SK-N-SH (cell line): ENCODE results near the gene ABCC10. TPM values are rescaled to one million over a fixed set of nuclear protein-coding genes. Genes with fewer than 3 reads are reported as not detected.

Experiments used
- CTCF ChIA-PET: fragments of 300-600, 350-600 bp; formaldehyde crosslinking; extraction: SDS; loops from one replicate; lab custom pipeline; 2021; lab: Yijun Ruan, JAX
- POLR2A ChIA-PET: fragments of 350-600 bp; sonication (Branson Sonifier 250); formaldehyde crosslinking; extraction: SDS; loops from one replicate; lab custom pipeline; 2020; ENCODE audit warnings: antibody characterized with exemption, inconsistent platforms; lab: Yijun Ruan, JAX
- DNase-seq: peaks from one replicate; pipeline ENCODE4 v3.0.0; 2012
- H2AFZ ChIP-seq: fragments of 200-600 bp; sonication (generic); 2 replicates; pipeline ENCODE4 v1.8.1; 2016; ENCODE audit warnings: antibody characterized with exemption, mild to moderate bottlenecking, low read depth
- H3F3A ChIP-seq: fragments of 200-600 bp; sonication (generic); replicated peaks from 2 replicates; pipeline ENCODE3; 2016; ENCODE audit warnings: antibody characterized with exemption, mild to moderate bottlenecking; ENCODE audit not compliant: insufficient read depth
- H3K27ac ChIP-seq, 2 experiments: fragments of 200-500 bp in 1 of 2; fragments of 200-600 bp in 1 of 2; sonication (Bioruptor generic) in 1 of 2; sonication (generic), shearing (Covaris generic) in 1 of 2; 2 replicates each; pipeline versions ENCODE4 v1.5.1 to v1.6.1; 2014 to 2016; ENCODE audit warnings: low read depth in 2 of 2, inconsistent platforms in 1 of 2, low read length in 1 of 2, mild to moderate bottlenecking in 1 of 2, mixed read lengths in 1 of 2
- H3K27me3 ChIP-seq: fragments of 200-600 bp; sonication (generic), shearing (Covaris generic); 2 replicates; pipeline ENCODE4 v1.6.1; 2016; ENCODE audit warnings: mixed run types; ENCODE audit not compliant: insufficient read depth
- H3K36me3 ChIP-seq, 2 experiments: fragments of 200-500 bp in 1 of 2; fragments of 200-600 bp in 1 of 2; sonication (Bioruptor generic) in 1 of 2; sonication (generic) in 1 of 2; replicated peaks in 1 of 2; 2 replicates each; pipeline versions ENCODE3 to v1.5.1; 2014 to 2016; ENCODE audit warnings: low read length in 1 of 2, mild to moderate bottlenecking in 1 of 2; ENCODE audit not compliant: insufficient read depth in 2 of 2, control insufficient read depth in 1 of 2
- H3K4me1 ChIP-seq, 2 experiments: fragments of 200-500 bp in 1 of 2; fragments of 200-600 bp in 1 of 2; sonication (Bioruptor generic) in 1 of 2; sonication (generic), shearing (Covaris generic) in 1 of 2; 2 replicates each; pipeline versions ENCODE4 v1.5.1 to v1.6.1; 2014 to 2016; ENCODE audit warnings: low read depth in 1 of 2, low read length in 1 of 2, mixed run types in 1 of 2; ENCODE audit not compliant: insufficient read depth in 2 of 2, control insufficient read depth in 1 of 2
- H3K4me2 ChIP-seq: fragments of 200-600 bp; sonication (generic), shearing (Covaris generic); 2 replicates; pipeline ENCODE4 v1.6.1; 2017; ENCODE audit warnings: mixed run types
- H3K4me3 ChIP-seq, 2 experiments: fragments of 200-500 bp in 1 of 2; fragments of 200-600 bp in 1 of 2; sonication (Bioruptor generic) in 1 of 2; sonication (generic), shearing (Covaris generic) in 1 of 2; 2 replicates each; pipeline versions ENCODE4 v1.5.1 to v1.8.1; 2014 to 2016; ENCODE audit warnings: low read depth in 2 of 2, inconsistent platforms in 1 of 2, low read length in 1 of 2, mild to moderate bottlenecking in 1 of 2, mixed read lengths in 1 of 2, moderate library complexity in 1 of 2
- H3K79me2 ChIP-seq: fragments of 200-600 bp; sonication (generic); 2 replicates; pipeline ENCODE4 v1.8.1; 2017; ENCODE audit warnings: mild to moderate bottlenecking; ENCODE audit not compliant: insufficient read depth
- H3K9ac ChIP-seq: fragments of 200-600 bp; sonication (generic); 2 replicates; pipeline ENCODE4 v1.6.1; 2017; ENCODE audit warnings: mixed run types
- H3K9me2 ChIP-seq: fragments of 200-600 bp; sonication (generic); 2 replicates; pipeline ENCODE4 v1.6.1; 2017; ENCODE audit warnings: mixed run types
- H3K9me3 ChIP-seq: fragments of 200-600 bp; sonication (generic); 2 replicates; pipeline ENCODE4 v1.6.1; 2017; ENCODE audit warnings: mixed run types, mild to moderate bottlenecking, moderate library complexity
- H4K20me1 ChIP-seq: fragments of 200-600 bp; sonication (generic); 2 replicates; pipeline ENCODE4 v1.6.1; 2017; ENCODE audit warnings: mild to moderate bottlenecking, mixed run types; ENCODE audit not compliant: insufficient read depth
- CHD2 ChIP-seq: fragments of 150-350 bp; IDR thresholded peaks from 2 replicates; pipeline ENCODE4 v1.6.1; 2018; ENCODE audit warnings: low read length; ENCODE audit not compliant: partially characterized antibody
- EP300 ChIP-seq, 2 experiments: IDR thresholded peaks; 2 replicates each; pipeline versions ENCODE4 v1.4.0 to v1.6.1; 2012; ENCODE audit warnings: borderline replicate concordance in 1 of 2, low read depth in 1 of 2, low read length in 1 of 2
- FOXJ3 ChIP-seq: sonication (generic); formaldehyde crosslinking; IDR thresholded peaks from 2 replicates; pipeline ENCODE4 v1.5.1; 2020; ENCODE audit warnings: mild to moderate bottlenecking, missing genetic modification reagents
- FOXM1 ChIP-seq: IDR thresholded peaks from 2 replicates; pipeline ENCODE4 v1.4.0; 2012; ENCODE audit warnings: low read depth, mild to moderate bottlenecking
- GABPA ChIP-seq: IDR thresholded peaks from 2 replicates; pipeline ENCODE4 v1.4.0; 2012; ENCODE audit warnings: low read depth, mild to moderate bottlenecking
- IRF3 ChIP-seq: fragments of 150-350 bp; IDR thresholded peaks from 2 replicates; pipeline ENCODE4 v1.6.1; 2016; ENCODE audit warnings: mild to moderate bottlenecking, low read depth, low read length
- MXI1 ChIP-seq: IDR thresholded peaks from 2 replicates; pipeline ENCODE4 v1.6.1; 2012; ENCODE audit warnings: mild to moderate bottlenecking, low read depth, low read length, improper control_type of control experiment
- RCOR1 ChIP-seq: fragments of 150-350 bp; IDR thresholded peaks from 2 replicates; pipeline ENCODE4 v1.6.1; 2017; ENCODE audit warnings: antibody characterized with exemption, low read length
- SIN3A ChIP-seq: IDR thresholded peaks from 2 replicates; pipeline ENCODE4 v1.6.1; 2012; ENCODE audit warnings: low read depth, mild to moderate bottlenecking, low read length, moderate library complexity, borderline replicate concordance
- SMC3 ChIP-seq: IDR thresholded peaks from 2 replicates; pipeline ENCODE4 v1.6.1; 2012; ENCODE audit warnings: low read depth, low read length, improper control_type of control experiment
- TAF1 ChIP-seq: IDR thresholded peaks from 2 replicates; pipeline ENCODE4 v1.6.1; 2012; ENCODE audit warnings: low read depth, mild to moderate bottlenecking, low read length, moderate library complexity, borderline replicate concordance
- TCF12 ChIP-seq: IDR thresholded peaks from 2 replicates; pipeline ENCODE4 v1.4.0; 2012
- TEAD4 ChIP-seq: IDR thresholded peaks from 2 replicates; pipeline ENCODE4 v1.4.0; 2012; ENCODE audit warnings: mild to moderate bottlenecking, borderline replicate concordance; ENCODE audit not compliant: insufficient read depth
- YY1 ChIP-seq: IDR thresholded peaks from 2 replicates; pipeline ENCODE4 v1.4.0; 2012; ENCODE audit warnings: low read depth, mild to moderate bottlenecking
- WGBS: methylation state at CpG from one replicate; pipeline ENCODE4 v1.1.6; 2017; ENCODE audit warnings: low lambda C conversion rate; 5-methylcytosine and 5-hydroxymethylcytosine counted together
- polyA plus RNA-seq, 3 experiments: library from polyadenylated mRNA; depleted of rRNA; stranded (reverse); fragments of >200 nt; gene quantifications; 2 replicates each; pipeline ENCODE4 v1.2.3, GENCODE V29; 2012
- TF ChIP-seq, protein P1 (sequence below): fragments of 150-350 bp; IDR thresholded peaks from 2 replicates; pipeline ENCODE4 v1.6.1; 2017; ENCODE audit warnings: antibody characterized with exemption, low read length, low read depth, borderline replicate concordance
- TF ChIP-seq, protein P2 (sequence below): fragments of 200-600 bp; sonication (generic); IDR thresholded peaks from 2 replicates; pipeline ENCODE4 v1.6.1; 2017; ENCODE audit warnings: antibody characterized with exemption, mild to moderate bottlenecking, moderate library complexity
- TF ChIP-seq, protein P3 (sequence below): IDR thresholded peaks from 2 replicates; pipeline ENCODE4 v1.4.0; 2012; ENCODE audit warnings: low read depth, borderline replicate concordance
- TF ChIP-seq, protein P4 (sequence below): IDR thresholded peaks from 2 replicates; pipeline ENCODE4 v1.4.0; 2012; ENCODE audit warnings: low read depth, borderline replicate concordance

The ABCC10 gene
- polyA plus RNA-seq, 1 of the 3 experiments (the other 2 are of a cell fraction), result 28.3 TPM

- Histone ChIP-seq H3K9me2 (no peaks in the 10 kb centered on the region), H3K9me3 (no peaks in the 10 kb centered on the region), H3K36me3 (no peaks in the 10 kb centered on the region), H3K79me2 (peaks cover 43% of the 10 kb centered on the region), H3K4me1 (peaks cover 24 to 27% of the 10 kb centered on the region in 2 experiments), H3K9ac (no peak overlapping the region), H3K27ac (no peak overlapping the region; a peak in 1 of 4 replicates), H4K20me1 (peaks cover 35% of the 10 kb centered on the region; the same call in 1 of the 2 replicates), H3K4me3 (no peak overlapping the region), H3K4me2 (no peak overlapping the region)
- ChIA-PET CTCF (interaction anchor here (1.4 to 22.4 kb wide), 4 partner anchors 16 to 104 kb away, joined by 4 to 382 read pairs (median 108); partner anchors contain the start of genes DLK2 and LRRC73), POLR2A (interaction anchor here (1.7 to 2.0 kb wide), 2 partner anchors 34 to 46 kb away, joined by 5 read pairs; no protein-coding TSS in a partner anchor)
- DNase-seq, result no peak
- no peak for TF ChIP-seq YY1
- TF ChIP-seq SMC3, result no peak
- TF ChIP-seq IRF3, result no peak
- TF ChIP-seq TEAD4, result no peak
- no peak for TF ChIP-seq GABPA
- TF ChIP-seq FOXJ3 (CRISPR knock-in tag), result no peak
- no peak for TF ChIP-seq EP300 (IDR thresholded peaks at IDR 0.05; ENCODE audit: borderline replicate concordance in 1 of 2, low read depth in 1 of 2, low read length in 1 of 2)
- TF ChIP-seq, protein P1, sequence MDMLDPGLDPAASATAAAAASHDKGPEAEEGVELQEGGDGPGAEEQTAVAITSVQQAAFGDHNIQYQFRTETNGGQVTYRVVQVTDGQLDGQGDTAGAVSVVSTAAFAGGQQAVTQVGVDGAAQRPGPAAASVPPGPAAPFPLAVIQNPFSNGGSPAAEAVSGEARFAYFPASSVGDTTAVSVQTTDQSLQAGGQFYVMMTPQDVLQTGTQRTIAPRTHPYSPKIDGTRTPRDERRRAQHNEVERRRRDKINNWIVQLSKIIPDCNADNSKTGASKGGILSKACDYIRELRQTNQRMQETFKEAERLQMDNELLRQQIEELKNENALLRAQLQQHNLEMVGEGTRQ, result no peak
- no peak for TF ChIP-seq CHD2
- TF ChIP-seq, all 33 proteins: peak for 0
- Histone ChIP-seq H3F3A (no peaks in the 10 kb centered on the region), H2AFZ (no peak overlapping the region), H3K27me3 (no peaks in the 10 kb centered on the region)
- 94% methylated on average over 4 of the region's 6 CpGs for WGBS
Measured at GRCh38 chr6:43490523-43490939, 63.2 kb downstream of the ABCC10 start.

DNA sequence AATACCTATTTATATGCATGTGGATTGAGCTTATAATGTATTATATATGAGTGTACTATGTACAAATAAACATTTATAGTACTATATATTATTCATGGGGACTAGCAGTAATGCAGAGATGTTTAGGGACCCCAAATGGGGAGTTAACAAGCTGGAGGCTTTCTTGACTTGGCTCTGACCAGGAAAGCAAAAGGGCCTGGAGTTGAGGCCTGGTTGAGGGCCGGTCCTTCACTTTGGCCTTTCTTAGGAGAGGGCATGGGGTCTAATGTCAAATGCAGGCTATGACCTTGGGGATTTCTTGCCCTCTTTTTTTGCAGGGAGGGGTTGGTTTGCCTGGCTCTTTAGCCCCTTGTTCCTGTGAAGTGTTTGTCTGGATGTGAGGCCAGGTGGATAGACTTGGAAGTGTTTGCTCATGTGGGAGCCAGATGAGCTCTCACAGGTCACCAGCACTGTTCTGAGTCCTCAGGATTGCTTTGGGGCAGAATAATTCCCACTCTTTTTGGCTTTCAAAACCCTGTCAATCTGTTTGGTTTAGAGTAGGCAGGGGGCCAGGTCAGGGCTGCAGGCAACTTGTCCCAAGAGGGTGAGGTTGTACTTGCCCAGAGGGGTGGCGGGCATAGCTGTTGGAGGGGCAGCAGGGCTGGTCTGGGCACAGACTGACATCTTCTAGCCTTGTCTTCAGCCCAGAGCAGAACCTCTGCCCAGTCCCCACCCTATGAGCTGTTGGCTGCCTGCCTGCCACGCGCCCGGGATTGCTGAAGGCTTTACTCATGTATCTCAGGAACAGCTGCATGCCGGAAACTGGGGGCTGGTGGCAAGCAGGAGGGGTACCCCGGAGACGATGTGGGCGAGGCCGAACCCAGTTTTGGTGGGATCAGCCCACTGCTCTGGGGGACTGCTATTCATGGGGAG lies 64.7 kb downstream of the ABCC10 start:
- POLR2A ChIA-PET, result interaction anchor here (1.3 to 2.1 kb wide), 2 partner anchors 15 kb away, joined by 4 to 8 read pairs; partner anchors contain the start of gene TJAP1
- Histone ChIP-seq H3K27me3 (no peaks in the 10 kb centered on the region), H3K9ac (no peak overlapping the region), H2AFZ (no peak overlapping the region), H4K20me1 (peaks cover 35% of the 10 kb centered on the region; the same call in 1 of the 2 replicates), H3K4me1 (peaks cover 24 to 41% of the 10 kb centered on the region in 2 experiments), H3K4me3 (no peak overlapping the region), H3K36me3 (no peaks in the 10 kb centered on the region), H3K27ac (peak overlapping the region in 1 of 2 experiments; percentile 80; a peak in 2 of 4 replicates), H3F3A (no peaks in the 10 kb centered on the region), H3K9me2 (no peaks in the 10 kb centered on the region), H3K4me2 (peak overlapping the region; percentile 33), H3K9me3 (no peaks in the 10 kb centered on the region), H3K79me2 (peaks cover 31% of the 10 kb centered on the region)
- WGBS, result 63% methylated on average over 9 of the region's 10 CpGs
- DNase-seq, result peak; percentile 52
- CTCF ChIA-PET, result interaction anchor here (1.2 to 22.4 kb wide), 6 partner anchors 14 to 263 kb away, joined by 3 to 382 read pairs (median 13); partner anchors contain the start of genes DLK2, DNPH1 and LRRC73
- TF ChIP-seq TCF12 (peak; percentile 44; the same call in 1 of the 2 replicates), TAF1 (no peak), YY1 (no peak), FOXM1 (no peak), GABPA (no peak), RCOR1 (no peak), MXI1 (peak; percentile 29; the same call in 1 of the 2 replicates), SIN3A (no peak)
- TF ChIP-seq, protein P2, sequence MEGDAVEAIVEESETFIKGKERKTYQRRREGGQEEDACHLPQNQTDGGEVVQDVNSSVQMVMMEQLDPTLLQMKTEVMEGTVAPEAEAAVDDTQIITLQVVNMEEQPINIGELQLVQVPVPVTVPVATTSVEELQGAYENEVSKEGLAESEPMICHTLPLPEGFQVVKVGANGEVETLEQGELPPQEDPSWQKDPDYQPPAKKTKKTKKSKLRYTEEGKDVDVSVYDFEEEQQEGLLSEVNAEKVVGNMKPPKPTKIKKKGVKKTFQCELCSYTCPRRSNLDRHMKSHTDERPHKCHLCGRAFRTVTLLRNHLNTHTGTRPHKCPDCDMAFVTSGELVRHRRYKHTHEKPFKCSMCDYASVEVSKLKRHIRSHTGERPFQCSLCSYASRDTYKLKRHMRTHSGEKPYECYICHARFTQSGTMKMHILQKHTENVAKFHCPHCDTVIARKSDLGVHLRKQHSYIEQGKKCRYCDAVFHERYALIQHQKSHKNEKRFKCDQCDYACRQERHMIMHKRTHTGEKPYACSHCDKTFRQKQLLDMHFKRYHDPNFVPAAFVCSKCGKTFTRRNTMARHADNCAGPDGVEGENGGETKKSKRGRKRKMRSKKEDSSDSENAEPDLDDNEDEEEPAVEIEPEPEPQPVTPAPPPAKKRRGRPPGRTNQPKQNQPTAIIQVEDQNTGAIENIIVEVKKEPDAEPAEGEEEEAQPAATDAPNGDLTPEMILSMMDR, result no peak
- TF ChIP-seq, protein P3, sequence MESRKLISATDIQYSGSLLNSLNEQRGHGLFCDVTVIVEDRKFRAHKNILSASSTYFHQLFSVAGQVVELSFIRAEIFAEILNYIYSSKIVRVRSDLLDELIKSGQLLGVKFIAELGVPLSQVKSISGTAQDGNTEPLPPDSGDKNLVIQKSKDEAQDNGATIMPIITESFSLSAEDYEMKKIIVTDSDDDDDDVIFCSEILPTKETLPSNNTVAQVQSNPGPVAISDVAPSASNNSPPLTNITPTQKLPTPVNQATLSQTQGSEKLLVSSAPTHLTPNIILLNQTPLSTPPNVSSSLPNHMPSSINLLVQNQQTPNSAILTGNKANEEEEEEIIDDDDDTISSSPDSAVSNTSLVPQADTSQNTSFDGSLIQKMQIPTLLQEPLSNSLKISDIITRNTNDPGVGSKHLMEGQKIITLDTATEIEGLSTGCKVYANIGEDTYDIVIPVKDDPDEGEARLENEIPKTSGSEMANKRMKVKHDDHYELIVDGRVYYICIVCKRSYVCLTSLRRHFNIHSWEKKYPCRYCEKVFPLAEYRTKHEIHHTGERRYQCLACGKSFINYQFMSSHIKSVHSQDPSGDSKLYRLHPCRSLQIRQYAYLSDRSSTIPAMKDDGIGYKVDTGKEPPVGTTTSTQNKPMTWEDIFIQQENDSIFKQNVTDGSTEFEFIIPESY, result no peak
- TF ChIP-seq, protein P4, sequence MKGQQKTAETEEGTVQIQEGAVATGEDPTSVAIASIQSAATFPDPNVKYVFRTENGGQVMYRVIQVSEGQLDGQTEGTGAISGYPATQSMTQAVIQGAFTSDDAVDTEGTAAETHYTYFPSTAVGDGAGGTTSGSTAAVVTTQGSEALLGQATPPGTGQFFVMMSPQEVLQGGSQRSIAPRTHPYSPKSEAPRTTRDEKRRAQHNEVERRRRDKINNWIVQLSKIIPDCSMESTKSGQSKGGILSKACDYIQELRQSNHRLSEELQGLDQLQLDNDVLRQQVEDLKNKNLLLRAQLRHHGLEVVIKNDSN, result no peak
